HG03097 (cell line): Measurements from ENCODE around the gene ANKS4B.
"Not testable (repeated sequence)": the region's sequence is repeated elsewhere in the genome, so short reads cannot be mapped to it uniquely, and the experiment has no call there.

Experiments
- ATAC-seq: cut with Tn5 transposase; IDR thresholded peaks from one replicate; pipeline ENCODE4 v1.9.1; 2021; ENCODE audit not compliant: unreplicated experiment, low FRiP score

The ANKS4B gene

GRCh38 chr16:21260870-21261791 lies 27.6 kb downstream of the ANKS4B start:
- ATAC-seq: no peak

- no peak for ATAC-seq
These were observed 29.5 kb downstream of the ANKS4B start for GRCh38 chr16:21262779-21263639.

- ATAC-seq: peak; percentile 81
These were observed 30.4 kb downstream of the ANKS4B start for GRCh38 chr16:21263640-21264570.

- no peak for ATAC-seq
These were observed 31.1 kb downstream of the ANKS4B start for GRCh38 chr16:21264571-21265036.

GRCh38 chr16:21265104-21265837 lies 31.8 kb downstream of the ANKS4B start:
- no peak for ATAC-seq

- no peak for ATAC-seq
These were observed 33.8 kb downstream of the ANKS4B start for GRCh38 chr16:21267298-21267697.

- ATAC-seq: no peak
These were observed 34.7 kb downstream of the ANKS4B start for GRCh38 chr16:21268236-21268635.

- no peak for ATAC-seq
These were observed 38.8 kb downstream of the ANKS4B start for GRCh38 chr16:21272253-21272652.

- not testable (repeated sequence) for ATAC-seq
These were observed 39.3 kb downstream of the ANKS4B start for GRCh38 chr16:21272763-21273162.

- ATAC-seq: no peak
These were observed 40.8 kb downstream of the ANKS4B start for GRCh38 chr16:21274172-21274726.

- ATAC-seq: no peak
These were observed 42.0 kb downstream of the ANKS4B start for GRCh38 chr16:21275529-21275928.

GRCh38 chr16:21276090-21276489 lies 42.6 kb downstream of the ANKS4B start:
- no peak for ATAC-seq

GRCh38 chr16:21277045-21277926 lies 43.8 kb downstream of the ANKS4B start:
- ATAC-seq: no peak

- no peak for ATAC-seq
These were observed 44.6 kb downstream of the ANKS4B start, which contains the start of gene CRYM for GRCh38 chr16:21277927-21278706. CRYM (minus strand) TSS chr16:21278290; CDS start chr16:21278251, 39 bp downstream.

- no peak for ATAC-seq
These were observed 46.0 kb downstream of the ANKS4B start for GRCh38 chr16:21279501-21279900.

GRCh38 chr16:21281698-21282389 lies 48.3 kb downstream of the ANKS4B start:
- no peak for ATAC-seq
